Panc1 (cell line): ENCODE measurements around the gene SPATS2L.

Experiments used
- CTCF ChIP-seq: fragments of 450-650 bp; IDR thresholded peaks from 2 replicates; pipeline ENCODE4 v1.5.1; 2017; ENCODE audit warnings: mild to moderate bottlenecking
- POLR2AphosphoS5 ChIP-seq: IDR thresholded peaks from 2 replicates; pipeline ENCODE4 v1.6.1; 2012; ENCODE audit warnings: mild to moderate bottlenecking, low read depth, low read length, moderate library complexity
- REST ChIP-seq, 2 experiments: IDR thresholded peaks; 2 replicates each; pipeline ENCODE4 v1.6.1; 2011 to 2012; ENCODE audit warnings: low read depth in 2 of 2, control low read depth in 1 of 2, low read length in 1 of 2, mild to moderate bottlenecking in 1 of 2, moderate library complexity in 1 of 2; ENCODE audit not compliant: insufficient read depth in 1 of 2

GRCh38 chr2:200377355-200378336 lies 71.2 kb downstream of the SPATS2L start:
- TF ChIP-seq CTCF (no peak), POLR2AphosphoS5 (peak; percentile 65), REST (IDR thresholded peaks at IDR 0.05; ENCODE audit: insufficient read depth in 1 of 2, low read depth in 2 of 2, low read length in 1 of 2) (no peak)
